Choroid plexus epithelial cell (primary cell): Measurements from ENCODE around the gene DNM1.

ENCODE experiments used
- DNase-seq: peaks from one replicate; pipeline ENCODE4 v3.0.0-alpha.2; 2010; ENCODE audit warnings: low read depth
- H3K4me3 ChIP-seq: 2 replicates; pipeline ENCODE4 v1.5.1; 2011; ENCODE audit warnings: low read depth, mild to moderate bottlenecking, control low read depth, low read length, moderate library complexity
- TF ChIP-seq, protein P1 (sequence below): conservative IDR thresholded peaks from 2 replicates; pipeline ENCODE4 v1.5.1; 2011; ENCODE audit warnings: low read depth, mild to moderate bottlenecking, control low read depth, inconsistent platforms, low read length, moderate library complexity

The DNM1 gene

DNA sequence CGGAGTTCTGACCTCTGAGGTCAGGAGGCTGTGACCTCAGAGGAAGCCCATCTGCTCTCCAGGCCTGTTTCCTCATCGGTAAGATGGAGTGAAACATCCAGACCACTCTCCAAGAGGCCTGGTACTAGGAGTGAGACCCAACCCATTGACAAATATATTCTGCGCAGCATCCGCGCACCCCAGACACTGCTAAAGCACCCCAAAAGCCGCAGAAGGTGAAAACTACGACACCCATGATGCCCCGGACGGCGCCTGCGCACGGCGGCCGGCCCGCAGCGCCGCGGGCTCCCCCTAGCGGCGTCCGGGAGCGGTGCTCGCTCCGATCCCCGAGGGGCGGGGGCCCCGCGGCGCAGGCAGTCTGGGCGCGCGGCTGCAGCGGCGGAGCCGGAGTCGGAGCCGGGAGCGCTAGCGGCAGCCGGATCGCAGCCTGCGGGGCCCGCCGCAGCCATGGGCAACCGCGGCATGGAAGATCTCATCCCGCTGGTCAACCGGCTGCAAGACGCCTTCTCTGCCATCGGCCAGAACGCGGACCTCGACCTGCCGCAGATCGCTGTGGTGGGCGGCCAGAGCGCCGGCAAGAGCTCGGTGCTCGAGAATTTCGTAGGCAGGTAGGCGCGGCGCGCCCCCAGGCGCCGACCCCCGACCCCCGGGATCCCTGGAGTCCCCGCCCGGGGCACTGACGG, at the start of gene DNM1:
Gene DNM1 (plus strand): TSS at position 356 of the 683 bp plus-strand sequence. CDS start 92 bp downstream, at position 448.
- peak; percentile 61 for DNase-seq
- peak within 1 kb of the TSS; percentile 71 for H3K4me3 ChIP-seq
- TF ChIP-seq, protein P1, sequence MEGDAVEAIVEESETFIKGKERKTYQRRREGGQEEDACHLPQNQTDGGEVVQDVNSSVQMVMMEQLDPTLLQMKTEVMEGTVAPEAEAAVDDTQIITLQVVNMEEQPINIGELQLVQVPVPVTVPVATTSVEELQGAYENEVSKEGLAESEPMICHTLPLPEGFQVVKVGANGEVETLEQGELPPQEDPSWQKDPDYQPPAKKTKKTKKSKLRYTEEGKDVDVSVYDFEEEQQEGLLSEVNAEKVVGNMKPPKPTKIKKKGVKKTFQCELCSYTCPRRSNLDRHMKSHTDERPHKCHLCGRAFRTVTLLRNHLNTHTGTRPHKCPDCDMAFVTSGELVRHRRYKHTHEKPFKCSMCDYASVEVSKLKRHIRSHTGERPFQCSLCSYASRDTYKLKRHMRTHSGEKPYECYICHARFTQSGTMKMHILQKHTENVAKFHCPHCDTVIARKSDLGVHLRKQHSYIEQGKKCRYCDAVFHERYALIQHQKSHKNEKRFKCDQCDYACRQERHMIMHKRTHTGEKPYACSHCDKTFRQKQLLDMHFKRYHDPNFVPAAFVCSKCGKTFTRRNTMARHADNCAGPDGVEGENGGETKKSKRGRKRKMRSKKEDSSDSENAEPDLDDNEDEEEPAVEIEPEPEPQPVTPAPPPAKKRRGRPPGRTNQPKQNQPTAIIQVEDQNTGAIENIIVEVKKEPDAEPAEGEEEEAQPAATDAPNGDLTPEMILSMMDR: peak; percentile 39

DNA sequence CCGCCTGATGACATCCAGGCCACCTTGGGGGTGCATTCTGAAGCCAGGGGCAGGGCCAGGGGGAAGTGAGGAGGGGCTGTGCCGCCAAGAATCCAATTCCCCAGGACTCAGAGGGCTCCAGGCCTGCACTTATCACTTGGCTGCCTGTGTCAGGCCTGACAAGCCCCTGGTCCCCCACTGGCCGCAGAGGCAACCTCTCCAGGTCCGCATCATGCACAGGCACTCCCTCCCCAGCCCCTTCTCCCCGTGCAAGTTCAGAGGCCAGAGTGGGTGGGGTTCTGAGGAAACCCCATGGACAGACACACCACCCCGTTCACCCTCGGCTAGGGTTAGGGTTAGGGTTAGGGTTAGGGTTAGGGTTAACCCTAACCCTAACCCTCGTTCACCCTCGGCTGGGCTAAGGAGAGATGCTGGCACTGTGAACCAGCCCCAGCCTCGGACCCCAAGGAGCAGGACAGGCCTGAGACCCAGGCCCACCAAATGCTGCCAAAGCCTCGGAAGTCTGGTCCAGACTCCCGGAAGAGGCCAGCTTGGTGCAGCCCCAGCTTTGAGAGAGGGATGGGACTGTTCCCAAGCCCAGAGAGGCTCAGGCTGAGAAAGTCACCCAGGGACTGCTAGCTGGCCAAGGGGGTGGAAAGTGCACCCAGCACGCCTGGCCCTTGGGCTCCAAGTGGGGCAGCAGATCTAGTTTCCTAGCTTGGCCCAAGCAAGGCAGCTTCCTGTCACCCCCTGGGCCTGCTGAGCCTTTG, 49.1 kb upstream of the DNM1 start:
- DNase-seq: no peak
- TF ChIP-seq, protein P1: no peak
- no peak overlapping the region for H3K4me3 ChIP-seq

DNA sequence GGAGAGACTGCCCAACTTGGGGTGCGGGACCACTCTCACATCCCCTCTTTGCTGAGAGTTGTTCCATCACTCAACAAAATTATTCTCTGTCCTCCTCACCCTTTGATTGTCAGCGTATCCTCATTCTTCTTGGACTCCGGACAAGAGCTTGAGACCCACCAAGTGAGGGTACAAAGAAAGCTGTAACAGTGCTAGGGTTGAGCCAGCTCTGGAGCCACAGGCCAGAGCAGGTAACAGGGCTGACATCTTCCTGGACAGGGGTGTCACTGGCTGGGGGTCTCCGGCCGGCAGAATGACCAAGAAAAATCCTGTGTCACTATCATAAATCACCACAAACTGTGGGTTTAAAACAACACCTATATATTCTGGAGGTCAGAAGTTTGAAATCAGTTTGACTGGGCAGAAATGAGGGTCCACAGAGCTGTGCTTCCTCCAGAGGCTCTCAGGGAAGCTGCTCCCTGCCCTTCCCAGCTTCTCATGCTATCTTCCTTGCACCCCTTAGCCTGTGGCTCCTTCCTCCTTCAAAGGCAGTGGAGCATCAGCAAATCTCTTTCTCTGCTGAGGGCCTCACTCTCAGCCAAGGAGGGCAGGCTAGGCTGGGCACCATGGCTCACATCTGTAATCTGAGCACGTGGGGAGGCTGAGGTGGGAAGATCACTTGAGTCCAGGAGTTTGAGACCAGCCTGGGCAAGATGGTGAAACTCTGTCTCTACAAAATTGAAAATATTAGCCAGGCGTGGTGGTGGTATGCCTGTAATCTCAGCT, 47.3 kb upstream of the DNM1 start:
- no peak for DNase-seq
- TF ChIP-seq, protein P1: no peak
- no peak overlapping the region for H3K4me3 ChIP-seq

DNA sequence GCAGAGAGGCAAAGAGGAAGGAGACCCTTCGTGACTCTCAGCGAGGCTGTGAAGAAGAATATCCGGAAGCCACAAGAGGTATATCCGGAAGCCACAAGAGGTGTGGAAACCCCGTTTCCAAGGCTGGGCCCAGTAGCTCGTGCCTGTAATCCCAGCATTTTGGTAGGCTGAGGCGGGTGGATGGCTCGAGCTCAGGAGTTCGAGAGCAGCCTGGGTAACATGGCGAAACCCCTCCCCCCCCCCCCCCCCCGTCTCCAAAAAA, 43.7 kb upstream of the DNM1 start:
- no peak for DNase-seq
- TF ChIP-seq, protein P1: no peak
- H3K4me3 ChIP-seq: peak overlapping the region; percentile 56

DNA sequence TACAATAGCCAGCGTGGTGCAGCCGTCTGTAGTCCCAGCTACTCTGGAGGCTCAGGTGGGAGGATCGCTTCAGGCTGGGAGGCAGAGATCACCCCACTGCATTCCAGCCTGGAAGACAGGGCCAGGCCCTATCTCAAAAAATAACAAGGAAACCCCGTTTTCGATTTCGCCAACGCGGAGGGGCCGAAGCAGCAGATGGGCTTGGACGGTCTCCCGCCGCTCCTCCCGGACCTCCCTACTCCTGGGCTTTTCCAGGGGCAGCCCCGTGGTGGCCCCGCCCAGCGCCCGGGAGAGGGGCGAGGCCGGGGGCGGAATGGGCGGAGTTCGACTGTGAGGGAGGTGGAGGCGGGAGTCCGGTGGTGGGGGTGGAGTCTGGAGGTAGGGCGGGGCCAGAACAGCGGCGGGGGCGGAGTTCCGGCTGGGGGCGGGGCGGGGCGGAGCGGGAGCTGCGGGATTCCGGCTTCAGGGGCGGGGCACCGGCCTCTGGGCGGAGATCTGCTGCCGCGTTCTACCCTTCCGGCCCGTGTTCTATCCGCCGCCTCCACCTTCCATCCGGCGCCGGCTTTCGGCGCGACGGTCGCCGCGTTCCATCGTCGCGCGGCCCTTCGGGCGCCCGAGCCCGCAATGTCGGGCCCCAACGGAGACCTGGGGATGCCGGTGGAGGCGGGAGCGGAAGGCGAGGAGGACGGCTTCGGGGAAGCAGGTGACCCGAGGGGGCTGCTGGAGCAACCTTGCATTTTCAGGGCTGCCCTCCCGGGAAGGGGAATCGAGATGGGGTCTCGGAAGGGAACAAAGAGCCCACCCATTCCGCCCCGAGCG, 43.2 kb upstream of the DNM1 start, which contains the start of gene BBLN:
Gene BBLN (plus strand): TSS at position 482 of the 819 bp plus-strand sequence. CDS start 143 bp downstream, at position 625.
- H3K4me3 ChIP-seq: peak within 1 kb of the TSS; percentile 86
- TF ChIP-seq, protein P1: no peak
- DNase-seq: peak; percentile 92

DNA sequence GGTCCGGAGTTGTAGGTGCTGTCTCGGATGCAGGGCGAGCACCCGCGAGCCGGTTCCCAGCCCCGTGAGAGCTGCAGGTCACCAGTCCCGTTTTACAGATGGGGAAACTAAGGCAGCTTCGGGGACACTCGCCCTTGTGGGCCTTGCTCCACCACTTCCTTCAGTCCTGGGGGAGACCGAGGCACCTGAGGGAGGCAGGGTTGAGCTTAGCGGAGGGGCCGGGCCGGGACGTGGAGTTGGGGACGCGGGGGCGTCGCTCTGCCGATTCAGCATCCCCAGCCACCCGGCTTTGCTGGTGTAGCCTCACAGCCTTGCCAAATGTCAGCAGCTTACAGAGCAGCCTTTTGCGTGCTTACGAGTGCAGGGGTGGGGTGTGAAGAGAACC, 42.6 kb upstream of the DNM1 start:
- DNase-seq: no peak
- peak overlapping the region; percentile 86 for H3K4me3 ChIP-seq
- TF ChIP-seq, protein P1: no peak
